GM19468 (cell line): ENCODE results near the gene OGFR.

Experiments
- ATAC-seq: cut with Tn5 transposase; IDR thresholded peaks from one replicate; pipeline ENCODE4 v1.9.1; 2021; ENCODE audit warnings: mild to moderate bottlenecking, moderate library complexity, moderate number of reproducible peaks; ENCODE audit not compliant: unreplicated experiment; ENCODE audit errors: extremely low read depth

OGFR gene

DNA sequence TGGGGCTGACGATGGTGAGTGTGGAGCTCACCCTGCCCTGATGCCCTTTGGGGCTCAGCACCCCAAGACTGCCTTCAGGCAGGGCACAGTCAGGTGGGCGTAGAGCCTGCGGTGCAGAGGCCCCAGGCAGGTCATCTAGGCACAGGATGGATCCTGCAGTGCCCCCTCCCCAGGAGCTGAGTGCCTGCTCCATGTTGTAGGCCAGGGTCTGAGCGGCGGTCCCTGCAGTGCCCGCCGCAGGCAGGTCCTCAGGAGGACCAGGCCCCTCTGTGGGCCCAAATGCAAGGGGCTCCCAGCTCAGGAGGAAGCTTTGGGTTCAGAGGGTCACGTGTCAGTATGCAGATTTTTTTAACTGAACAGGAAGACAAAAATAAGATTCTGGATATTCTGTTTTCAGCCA, 5.6 kb upstream of the OGFR start:
- no peak for ATAC-seq

DNA sequence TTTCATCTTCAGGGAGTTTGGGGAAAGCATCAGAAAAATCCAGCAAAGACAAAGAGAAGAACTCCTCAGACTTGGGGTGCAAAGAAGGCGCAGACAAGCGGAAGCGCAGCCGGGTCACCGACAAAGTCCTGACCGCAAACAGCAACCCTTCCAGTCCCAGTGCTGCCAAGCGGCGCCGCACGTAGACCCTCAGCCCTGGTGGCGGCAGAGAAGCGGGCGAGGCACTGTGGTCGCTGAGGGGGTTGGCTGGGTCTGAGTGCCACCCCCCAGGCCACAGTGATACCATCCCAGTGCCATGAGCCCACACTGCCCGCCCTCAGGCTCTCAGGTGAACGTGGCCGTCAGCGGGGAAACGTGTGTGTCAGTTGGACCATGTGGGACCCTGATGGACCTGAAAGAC, 5.2 kb upstream of the OGFR start:
- no peak for ATAC-seq

GRCh38 chr20:62799873-62800272, 4.8 kb upstream of the OGFR start:
- no peak for ATAC-seq

GRCh38 chr20:62800314-62801259, 4.0 kb upstream of the OGFR start:
- ATAC-seq = no peak

- ATAC-seq = no peak
These were observed 3.2 kb upstream of the OGFR start for GRCh38 chr20:62801284-62802010.

- ATAC-seq = no peak
These were observed 2.5 kb upstream of the OGFR start for GRCh38 chr20:62802026-62802712.

GRCh38 chr20:62804021-62804626, 511 bp upstream of the OGFR start:
- no peak for ATAC-seq

DNA sequence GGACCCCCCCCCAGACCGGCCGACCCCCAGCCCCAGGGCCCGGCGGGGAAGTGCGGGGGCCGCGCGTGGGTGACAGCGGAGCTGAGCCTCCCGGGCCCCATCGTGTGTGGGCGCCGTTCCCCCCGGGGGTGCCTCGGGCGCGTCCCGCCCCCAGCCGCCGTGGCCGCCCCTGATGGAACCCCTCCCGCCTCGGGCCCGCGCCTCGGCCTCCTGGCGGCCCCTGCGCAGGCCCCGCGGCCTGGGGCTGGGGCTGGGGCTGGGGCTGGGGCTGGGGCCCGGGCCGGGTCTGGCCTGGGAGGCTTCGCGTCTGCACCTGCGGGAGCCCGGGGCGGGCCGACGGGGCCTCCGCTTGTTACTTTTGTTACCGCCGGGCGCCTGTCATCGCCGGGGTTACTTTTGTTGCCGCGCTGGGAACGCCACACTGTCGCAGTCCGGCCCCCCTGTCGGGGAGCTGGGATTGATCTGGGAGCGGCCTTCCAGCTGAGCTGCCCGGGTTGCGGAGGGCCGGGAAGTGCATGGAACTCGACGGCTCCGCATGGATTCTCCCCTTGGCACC, 598 bp downstream of the OGFR start:
- no peak for ATAC-seq

- no peak for ATAC-seq
These were observed 1.2 kb downstream of the OGFR start for GRCh38 chr20:62805711-62806382.

GRCh38 chr20:62806383-62807050, 1.9 kb downstream of the OGFR start:
- ATAC-seq = no peak

GRCh38 chr20:62807444-62808210, 3.0 kb downstream of the OGFR start:
- ATAC-seq = no peak

GRCh38 chr20:62808211-62808865, 3.7 kb downstream of the OGFR start:
- ATAC-seq = no peak

DNA sequence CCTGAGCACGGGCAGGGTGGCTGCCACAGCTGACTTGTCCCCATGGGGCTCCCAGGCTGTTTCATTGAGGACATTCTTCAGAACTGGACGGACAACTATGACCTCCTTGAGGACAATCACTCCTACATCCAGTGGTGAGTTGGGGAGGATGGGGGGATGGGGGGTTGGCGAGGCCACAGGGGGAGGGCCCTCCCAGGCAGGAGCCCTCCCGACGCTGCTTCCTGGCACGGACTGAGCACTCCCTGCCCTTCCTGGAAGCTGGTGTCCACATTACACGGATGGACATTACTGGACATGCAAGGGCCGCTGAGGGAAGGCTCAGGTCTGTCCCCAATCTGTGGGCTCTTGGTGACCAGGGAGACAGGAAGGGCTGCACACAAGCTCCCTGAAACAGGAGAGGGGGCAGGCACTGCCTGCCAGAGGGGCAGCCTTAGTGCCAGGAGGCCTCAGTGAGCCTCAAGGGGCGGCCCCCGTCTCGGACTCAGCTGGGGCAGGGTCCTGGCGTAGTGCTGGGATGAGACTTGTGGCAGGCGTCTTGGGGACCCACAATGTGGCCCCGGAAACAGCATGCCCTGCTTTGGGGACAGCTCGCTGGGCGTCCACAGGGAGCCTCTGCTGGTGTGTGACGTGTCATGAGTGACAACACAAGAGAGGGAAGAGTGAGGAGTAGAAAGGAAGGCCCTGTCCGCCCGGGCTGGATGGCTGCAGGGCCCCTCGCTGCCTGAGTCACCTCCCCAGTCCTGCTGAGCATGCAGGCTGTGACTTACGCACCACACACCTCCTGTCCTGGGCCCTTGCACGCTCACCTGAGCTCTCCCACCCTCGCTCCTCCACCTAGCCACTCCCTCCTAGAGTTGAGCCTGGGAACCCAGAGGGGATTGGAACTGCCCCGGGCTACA, 5.1 kb downstream of the OGFR start:
- ATAC-seq = no peak

DNA sequence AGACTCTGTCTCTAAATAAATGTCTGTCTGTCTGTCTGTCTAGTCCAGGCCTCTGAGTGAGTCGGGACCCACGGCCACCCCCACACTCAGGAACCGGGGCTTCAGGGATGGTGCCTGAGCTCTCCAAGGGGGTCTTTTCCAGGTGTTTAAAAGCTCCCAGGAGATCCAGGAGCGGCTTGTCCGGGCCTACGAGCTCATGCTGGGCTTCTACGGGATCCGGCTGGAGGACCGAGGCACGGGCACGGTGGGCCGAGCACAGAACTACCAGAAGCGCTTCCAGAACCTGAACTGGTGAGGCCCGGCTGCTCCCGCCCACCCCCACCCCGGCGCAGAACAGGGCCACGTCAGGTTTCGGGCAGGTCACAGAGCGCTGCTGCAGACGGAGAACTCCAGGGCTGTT, 6.7 kb downstream of the OGFR start:
- no peak for ATAC-seq

- ATAC-seq = no peak
These were observed 7.1 kb downstream of the OGFR start for GRCh38 chr20:62811720-62812119.

DNA sequence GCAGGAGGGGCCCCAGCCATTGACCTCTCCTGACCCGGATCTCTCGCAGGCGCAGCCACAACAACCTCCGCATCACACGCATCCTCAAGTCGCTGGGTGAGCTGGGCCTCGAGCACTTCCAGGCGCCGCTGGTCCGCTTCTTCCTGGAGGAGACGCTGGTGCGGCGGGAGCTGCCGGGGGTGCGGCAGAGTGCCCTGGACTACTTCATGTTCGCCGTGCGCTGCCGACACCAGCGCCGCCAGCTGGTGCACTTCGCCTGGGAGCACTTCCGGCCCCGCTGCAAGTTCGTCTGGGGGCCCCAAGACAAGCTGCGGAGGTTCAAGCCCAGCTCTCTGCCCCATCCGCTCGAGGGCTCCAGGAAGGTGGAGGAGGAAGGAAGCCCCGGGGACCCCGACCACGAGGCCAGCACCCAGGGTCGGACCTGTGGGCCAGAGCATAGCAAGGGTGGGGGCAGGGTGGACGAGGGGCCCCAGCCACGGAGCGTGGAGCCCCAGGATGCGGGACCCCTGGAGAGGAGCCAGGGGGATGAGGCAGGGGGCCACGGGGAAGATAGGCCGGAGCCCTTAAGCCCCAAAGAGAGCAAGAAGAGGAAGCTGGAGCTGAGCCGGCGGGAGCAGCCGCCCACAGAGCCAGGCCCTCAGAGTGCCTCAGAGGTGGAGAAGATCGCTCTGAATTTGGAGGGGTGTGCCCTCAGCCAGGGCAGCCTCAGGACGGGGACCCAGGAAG, 7.7 kb downstream of the OGFR start:
- no peak for ATAC-seq
